ENCODE results near the gene ITGA7. TPM values are rescaled to one million over a fixed set of nuclear protein-coding genes. Genes with fewer than 3 reads are reported as not detected.

Gene ITGA7
- total RNA-seq, 1 donor from 2014 or later = 43.4 TPM

DNA sequence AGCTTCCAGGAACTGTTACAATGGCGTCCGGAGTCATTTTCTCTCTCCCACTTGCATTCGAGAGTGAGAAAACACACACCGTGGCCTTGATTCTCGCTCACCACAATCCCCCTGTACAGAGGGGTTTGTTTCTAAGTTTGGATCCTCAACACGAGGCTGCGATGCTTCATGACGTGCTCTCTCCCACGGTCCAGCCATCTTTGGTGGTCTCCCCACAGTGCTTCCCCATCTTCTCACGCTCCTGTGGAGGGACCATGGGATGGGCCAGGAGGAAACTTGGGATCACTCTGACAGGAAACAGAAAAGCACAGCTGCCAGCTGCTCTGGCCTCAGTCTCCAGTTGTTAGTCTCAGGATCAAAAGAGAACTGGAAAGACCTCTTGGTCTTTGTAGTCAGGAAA is 42.9 kb downstream of the ITGA7 start:
- Mint-ChIP-seq H3K4me1 (no peaks in the 10 kb centered on the region), H3K36me3 (no peaks in the 10 kb centered on the region), H3K27me3 (ENCODE audit: insufficient read depth, low read depth) (no peaks in the 10 kb centered on the region), H3K4me3 (no peak overlapping the region), H3K9me3 (no peaks in the 10 kb centered on the region), H3K27ac (no peak overlapping the region)
- Histone ChIP-seq H3K27me3 (no peaks in the 10 kb centered on the region), H2AFZ (replicated peaks) (peak overlapping the region; percentile 63), H3F3A (ENCODE audit: low read depth) (no peaks in the 10 kb centered on the region), H3K27ac (no peak overlapping the region), H3K9me3 (ENCODE audit: low read depth) (no peaks in the 10 kb centered on the region), H3K4me2 (no peak overlapping the region), H3K4me3 (no peak overlapping the region), H4K20me1 (ENCODE audit: low read depth) (no peaks in the 10 kb centered on the region), H3K79me2 (ENCODE audit: low read depth) (no peaks in the 10 kb centered on the region), H3K36me3 (no peaks in the 10 kb centered on the region), H3K9ac (no peak overlapping the region), H3K4me1 (no peaks in the 10 kb centered on the region)
- no peak for DNase-seq (ENCODE audit: low spot score)
- TF ChIP-seq EZH2phosphoT487 (IDR thresholded peaks at IDR 0.05) = no peak
- no peak for TF ChIP-seq EZH2 (IDR thresholded peaks at IDR 0.05)
- TF ChIP-seq CTCF (IDR thresholded peaks at IDR 0.05) = no peak

DNA sequence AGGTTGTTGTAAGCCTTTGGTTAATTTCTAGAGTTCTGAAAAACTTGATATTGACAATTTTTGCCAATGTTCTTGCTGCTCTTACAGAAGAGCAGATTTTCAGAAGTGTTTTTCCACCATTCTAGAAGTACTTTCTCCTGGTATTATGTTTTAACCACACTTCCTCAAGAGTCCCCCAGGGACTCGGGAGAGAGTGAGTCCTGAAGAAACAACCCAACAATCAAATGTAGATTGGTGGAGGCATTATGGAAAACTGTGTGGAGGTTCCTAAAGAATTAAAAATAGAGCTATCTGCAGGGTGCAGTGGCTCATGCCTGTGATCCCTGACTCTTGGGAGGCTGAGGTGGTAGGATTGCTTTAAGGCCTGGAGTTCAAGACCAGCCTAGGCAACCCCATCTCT is 44.3 kb downstream of the ITGA7 start:
- H3K27ac ChIP-seq = no peak overlapping the region
- H3K4me3 ChIP-seq = no peak overlapping the region
- no peaks in the 10 kb centered on the region for H3K27me3 ChIP-seq
- H3K79me2 ChIP-seq (ENCODE audit: low read depth) = no peaks in the 10 kb centered on the region
- no peaks in the 10 kb centered on the region for H4K20me1 ChIP-seq (ENCODE audit: low read depth)
- no peak overlapping the region for H3K9ac ChIP-seq
- H3K4me2 ChIP-seq = no peak overlapping the region
- no peaks in the 10 kb centered on the region for H3K36me3 ChIP-seq
- Mint-ChIP-seq H3K27ac (no peak overlapping the region), H3K4me3 (no peak overlapping the region), H3K36me3 (no peaks in the 10 kb centered on the region), H3K4me1 (no peaks in the 10 kb centered on the region), H3K9me3 (no peaks in the 10 kb centered on the region), H3K27me3 (ENCODE audit: insufficient read depth, low read depth) (no peaks in the 10 kb centered on the region)
- DNase-seq (ENCODE audit: low spot score) = no peak
- TF ChIP-seq EZH2 (IDR thresholded peaks at IDR 0.05) (no peak), CTCF (IDR thresholded peaks at IDR 0.05) (no peak), EZH2phosphoT487 (IDR thresholded peaks at IDR 0.05) (no peak)
- H3F3A ChIP-seq (ENCODE audit: low read depth) = no peaks in the 10 kb centered on the region
- peak overlapping the region; percentile 42 for H2AFZ ChIP-seq (replicated peaks)
- H3K4me1 ChIP-seq = no peaks in the 10 kb centered on the region
- H3K9me3 ChIP-seq (ENCODE audit: low read depth) = no peaks in the 10 kb centered on the region

DNA sequence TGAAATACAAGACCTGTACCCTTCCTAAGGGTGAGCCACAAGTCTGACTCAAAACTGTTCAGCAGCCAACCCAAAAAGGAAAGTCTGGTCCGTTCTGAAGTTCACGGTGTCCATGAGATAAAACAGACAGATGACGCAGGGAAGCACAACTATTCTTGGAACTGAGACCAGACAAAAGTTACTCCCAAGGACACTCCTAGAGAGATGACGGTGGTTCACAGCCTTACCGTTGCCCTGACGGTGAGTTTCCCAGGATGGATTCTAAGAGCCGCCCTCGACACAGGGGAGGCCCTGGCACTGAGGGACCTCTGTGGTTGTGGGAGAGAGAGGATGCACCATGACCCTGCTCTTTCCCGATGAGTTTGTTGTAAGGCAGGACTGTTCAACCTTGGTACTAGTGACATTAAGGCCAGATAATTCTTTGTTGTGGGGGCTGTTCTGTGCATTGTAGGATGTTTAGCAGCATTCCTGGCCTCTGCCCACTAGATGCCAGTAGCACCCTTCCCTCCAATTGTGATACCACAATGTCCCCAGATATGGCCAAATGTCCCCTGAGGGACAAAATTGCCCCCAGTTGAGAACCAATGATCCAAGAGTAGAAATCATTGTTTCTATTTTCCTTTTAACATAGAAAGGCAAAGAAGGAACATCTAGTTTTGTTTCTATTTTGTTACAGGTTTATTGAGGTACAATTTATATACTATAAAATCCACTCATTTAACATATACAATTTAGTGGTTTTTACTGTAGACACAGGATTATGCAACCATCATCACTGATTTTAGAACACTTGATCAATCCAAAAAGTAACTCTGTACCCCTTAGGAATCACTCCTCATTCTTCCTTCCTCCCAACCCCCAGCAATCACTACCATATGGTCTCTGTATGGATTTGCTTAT is 48.0 kb downstream of the ITGA7 start:
- H3K4me1 ChIP-seq = no peaks in the 10 kb centered on the region
- H3K36me3 Mint-ChIP-seq = no peaks in the 10 kb centered on the region
- no peaks in the 10 kb centered on the region for H3F3A ChIP-seq (ENCODE audit: low read depth)
- no peak overlapping the region for H2AFZ ChIP-seq (replicated peaks)
- H3K4me3 Mint-ChIP-seq = no peak overlapping the region
- H3K79me2 ChIP-seq (ENCODE audit: low read depth) = no peaks in the 10 kb centered on the region
- H3K27me3 ChIP-seq = peaks cover 10% of the 10 kb centered on the region
- peak; percentile 49 for DNase-seq (ENCODE audit: low spot score)
- no peak overlapping the region for H3K4me2 ChIP-seq
- H3K9ac ChIP-seq = no peak overlapping the region
- peaks cover 8% of the 10 kb centered on the region for H3K27me3 Mint-ChIP-seq (ENCODE audit: insufficient read depth, low read depth)
- no peak overlapping the region for H3K4me3 ChIP-seq
- H3K27ac Mint-ChIP-seq = no peak overlapping the region
- H3K9me3 ChIP-seq (ENCODE audit: low read depth) = no peaks in the 10 kb centered on the region
- H3K27ac ChIP-seq = no peak overlapping the region
- H4K20me1 ChIP-seq (ENCODE audit: low read depth) = no peaks in the 10 kb centered on the region
- H3K9me3 Mint-ChIP-seq = no peaks in the 10 kb centered on the region
- H3K4me1 Mint-ChIP-seq = no peaks in the 10 kb centered on the region
- H3K36me3 ChIP-seq = no peaks in the 10 kb centered on the region
- TF ChIP-seq EZH2phosphoT487 (IDR thresholded peaks at IDR 0.05) = no peak
- TF ChIP-seq CTCF (IDR thresholded peaks at IDR 0.05) = peak; percentile 62
- no peak for TF ChIP-seq EZH2 (IDR thresholded peaks at IDR 0.05)

All from neural progenitor cell (in vitro differentiated cells).